ENCODE measurements around the gene FGF18. TPM values are rescaled to one million over a fixed set of nuclear protein-coding genes. Genes with fewer than 3 reads are reported as not detected.
"Not testable (repeated sequence)": the region's sequence is repeated elsewhere in the genome, so short reads cannot be mapped to it uniquely, and the experiment has no call there.

FGF18 gene
- total RNA-seq, 1 experiment from 2014 or later = 1.7 TPM

DNA sequence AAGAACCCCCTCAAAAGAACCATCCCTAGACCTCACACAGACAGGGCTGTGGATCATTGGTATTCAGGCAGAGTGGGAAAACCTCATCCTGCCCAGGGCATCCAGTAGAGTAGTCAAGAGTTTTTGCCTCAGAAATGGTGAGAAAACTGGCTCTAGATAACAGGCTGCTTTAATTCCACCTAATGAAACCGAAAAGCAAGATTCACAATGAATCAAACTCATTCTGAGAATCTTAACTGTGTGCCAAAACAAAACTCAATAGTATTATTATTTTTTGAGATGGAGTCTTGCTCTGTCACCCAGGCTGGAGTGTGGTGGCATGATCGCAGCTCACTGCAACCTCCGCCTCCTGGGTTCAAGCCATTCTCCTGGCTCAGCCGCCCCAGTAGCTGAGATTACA is 49.5 kb upstream of the FGF18 start:
- CTCF ChIA-PET = no interaction called here

DNA sequence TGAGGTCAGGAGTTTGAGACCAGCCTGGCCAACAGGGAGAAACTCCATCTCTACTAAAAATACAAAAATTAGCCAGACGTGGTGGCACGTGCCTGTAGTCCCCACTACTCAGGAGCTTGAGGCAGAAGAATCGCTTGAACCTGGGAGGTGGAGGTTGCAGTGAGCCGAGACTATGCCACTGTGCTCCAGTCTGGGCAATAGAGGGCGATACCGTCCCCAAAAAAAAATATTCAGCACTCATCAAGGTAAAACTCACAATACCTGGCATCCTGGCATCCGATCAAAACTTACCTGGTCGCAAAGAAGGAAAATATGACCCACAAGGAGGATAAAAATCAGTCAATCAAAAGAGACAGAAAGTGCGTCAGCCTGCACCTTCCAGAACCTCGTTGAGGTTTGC is 48.6 kb upstream of the FGF18 start:
- not testable (repeated sequence) for BruUV-seq (replicated peaks)

More for the DNA sequence above, 49.5 kb upstream of the FGF18 start:
- no TSS peak for BruUV-seq (replicated peaks)
- H3K4me1 ChIP-seq (ENCODE audit: control insufficient read depth, insufficient read depth, low read length) = no peaks in the 10 kb centered on the region
- in situ Hi-C loops (cut with HindIII; ENCODE audit: low pct_unique_long_range_greater_than_20kb, low sequenced_read_pairs) = no loop called here
- H3K27ac ChIP-seq (ENCODE audit: low read length) = no peak overlapping the region
- ATAC-seq (no peak), DNase-seq (ENCODE audit: low read depth, low spot score) (no peak)
- H3K9me3 ChIP-seq (ENCODE audit: control insufficient read depth, insufficient read depth, low read depth, low read length) = no peaks in the 10 kb centered on the region
- TF ChIP-seq, protein P1, sequence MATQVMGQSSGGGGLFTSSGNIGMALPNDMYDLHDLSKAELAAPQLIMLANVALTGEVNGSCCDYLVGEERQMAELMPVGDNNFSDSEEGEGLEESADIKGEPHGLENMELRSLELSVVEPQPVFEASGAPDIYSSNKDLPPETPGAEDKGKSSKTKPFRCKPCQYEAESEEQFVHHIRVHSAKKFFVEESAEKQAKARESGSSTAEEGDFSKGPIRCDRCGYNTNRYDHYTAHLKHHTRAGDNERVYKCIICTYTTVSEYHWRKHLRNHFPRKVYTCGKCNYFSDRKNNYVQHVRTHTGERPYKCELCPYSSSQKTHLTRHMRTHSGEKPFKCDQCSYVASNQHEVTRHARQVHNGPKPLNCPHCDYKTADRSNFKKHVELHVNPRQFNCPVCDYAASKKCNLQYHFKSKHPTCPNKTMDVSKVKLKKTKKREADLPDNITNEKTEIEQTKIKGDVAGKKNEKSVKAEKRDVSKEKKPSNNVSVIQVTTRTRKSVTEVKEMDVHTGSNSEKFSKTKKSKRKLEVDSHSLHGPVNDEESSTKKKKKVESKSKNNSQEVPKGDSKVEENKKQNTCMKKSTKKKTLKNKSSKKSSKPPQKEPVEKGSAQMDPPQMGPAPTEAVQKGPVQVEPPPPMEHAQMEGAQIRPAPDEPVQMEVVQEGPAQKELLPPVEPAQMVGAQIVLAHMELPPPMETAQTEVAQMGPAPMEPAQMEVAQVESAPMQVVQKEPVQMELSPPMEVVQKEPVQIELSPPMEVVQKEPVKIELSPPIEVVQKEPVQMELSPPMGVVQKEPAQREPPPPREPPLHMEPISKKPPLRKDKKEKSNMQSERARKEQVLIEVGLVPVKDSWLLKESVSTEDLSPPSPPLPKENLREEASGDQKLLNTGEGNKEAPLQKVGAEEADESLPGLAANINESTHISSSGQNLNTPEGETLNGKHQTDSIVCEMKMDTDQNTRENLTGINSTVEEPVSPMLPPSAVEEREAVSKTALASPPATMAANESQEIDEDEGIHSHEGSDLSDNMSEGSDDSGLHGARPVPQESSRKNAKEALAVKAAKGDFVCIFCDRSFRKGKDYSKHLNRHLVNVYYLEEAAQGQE (IDR thresholded peaks at IDR 0.05; ENCODE audit: insufficient read depth in 1 of 2, low read depth in 2 of 2, low read length in 1 of 2) = no peak
- TF ChIP-seq CTCF (IDR thresholded peaks at IDR 0.05) (no peak), POLR2AphosphoS5 (IDR thresholded peaks at IDR 0.05; ENCODE audit: low read depth, low read length) (no peak), SIN3A (IDR thresholded peaks at IDR 0.05; ENCODE audit: borderline replicate concordance, insufficient read depth, low read depth, low read length) (no peak), TCF7L2 (IDR thresholded peaks at IDR 0.05; ENCODE audit: low read depth, low read length) (no peak)
- POLR2A ChIA-PET = no interaction called here
- H3K4me3 ChIP-seq (ENCODE audit: low read depth in 2 of 2, low read length in 2 of 2) = no peak overlapping the region
- intact Hi-C loops (cut with micrococcal nuclease; ENCODE audit: unreplicated experiment) = no loop called here
- no peaks in the 10 kb centered on the region for H3K36me3 ChIP-seq (ENCODE audit: control insufficient read depth, insufficient read depth, low read length)
- no peaks in the 10 kb centered on the region for H3K27me3 ChIP-seq (ENCODE audit: control insufficient read depth, insufficient read depth, low read length)

GRCh38 chr5:171371326-171371725 is 48.1 kb upstream of the FGF18 start:
- Histone ChIP-seq H3K27ac (ENCODE audit: low read length) (no peak overlapping the region), H3K4me3 (ENCODE audit: low read depth in 2 of 2, low read length in 2 of 2) (no peak overlapping the region), H3K27me3 (ENCODE audit: control insufficient read depth, insufficient read depth, low read length) (no peaks in the 10 kb centered on the region), H3K9me3 (ENCODE audit: control insufficient read depth, insufficient read depth, low read depth, low read length) (no peaks in the 10 kb centered on the region), H3K36me3 (ENCODE audit: control insufficient read depth, insufficient read depth, low read length) (no peaks in the 10 kb centered on the region), H3K4me1 (ENCODE audit: control insufficient read depth, insufficient read depth, low read length) (no peaks in the 10 kb centered on the region)
- peak; percentile 46 for ATAC-seq
- TF ChIP-seq POLR2AphosphoS5 (IDR thresholded peaks at IDR 0.05; ENCODE audit: low read depth, low read length) (no peak), TCF7L2 (IDR thresholded peaks at IDR 0.05; ENCODE audit: low read depth, low read length) (no peak)
- TF ChIP-seq, protein P1 (IDR thresholded peaks at IDR 0.05; ENCODE audit: insufficient read depth in 1 of 2, low read depth in 2 of 2, low read length in 1 of 2) = no peak
- no peak for DNase-seq (ENCODE audit: low read depth, low spot score)
- intact Hi-C loops (cut with micrococcal nuclease; ENCODE audit: unreplicated experiment) (no loop called here), in situ Hi-C loops (cut with HindIII; ENCODE audit: low pct_unique_long_range_greater_than_20kb, low sequenced_read_pairs) (no loop called here)
- POLR2A ChIA-PET = no interaction called here
- BruUV-seq (replicated peaks) = no TSS peak
- CTCF ChIA-PET = no interaction called here

More for the DNA sequence above, 48.6 kb upstream of the FGF18 start:
- ATAC-seq; H3K36me3 ChIP-seq (ENCODE audit: control insufficient read depth, insufficient read depth, low read length); in situ Hi-C loops (cut with HindIII; ENCODE audit: low pct_unique_long_range_greater_than_20kb, low sequenced_read_pairs); H3K9me3 ChIP-seq (ENCODE audit: control insufficient read depth, insufficient read depth, low read depth, low read length); H3K27ac ChIP-seq (ENCODE audit: low read length); intact Hi-C loops (cut with micrococcal nuclease; ENCODE audit: unreplicated experiment); H3K4me3 ChIP-seq (ENCODE audit: low read depth in 2 of 2, low read length in 2 of 2); H3K27me3 ChIP-seq (ENCODE audit: control insufficient read depth, insufficient read depth, low read length); POLR2A ChIA-PET; H3K4me1 ChIP-seq (ENCODE audit: control insufficient read depth, insufficient read depth, low read length); CTCF ChIA-PET; DNase-seq (ENCODE audit: low read depth, low spot score): not testable (repeated sequence)

Measured in Panc1 (cell line).